Immature natural killer cell (primary cell): ENCODE data around the gene ZC3HAV1. TPM values are rescaled to one million over a fixed set of nuclear protein-coding genes. Genes with fewer than 3 reads are reported as not detected.
"Not testable (repeated sequence)": the region's sequence is repeated elsewhere in the genome, so short reads cannot be mapped to it uniquely, and the experiment has no call there.

Experiments
- DNase-seq, 3 donors: peaks; one replicate each; pipeline ENCODE4 v3.0.0; 2022; ENCODE audit warnings: mixed read lengths in 1 of 3
- H3K27ac Mint-ChIP-seq, 6 donors: one replicate each; pipeline ENCODE4 v1.8.0; 2020; ENCODE audit warnings: mixed read lengths in 6 of 6, mild to moderate bottlenecking in 5 of 6, inconsistent platforms in 4 of 6, moderate library complexity in 3 of 6
- H3K27me3 Mint-ChIP-seq, 3 donors: one replicate each; pipeline ENCODE4 v1.8.0; 2020 to 2021; ENCODE audit warnings: low read depth in 3 of 3, mild to moderate bottlenecking in 3 of 3, mixed read lengths in 3 of 3, moderate library complexity in 3 of 3, inconsistent platforms in 1 of 3
- H3K36me3 Mint-ChIP-seq, 3 donors: one replicate each; pipeline ENCODE4 v1.8.0; 2020; ENCODE audit warnings: mixed read lengths in 3 of 3, inconsistent platforms in 2 of 3, mild to moderate bottlenecking in 2 of 3
- H3K4me1 Mint-ChIP-seq, 2 donors: one replicate each; pipeline ENCODE4 v1.8.0; 2020; ENCODE audit warnings: inconsistent platforms in 2 of 2, mild to moderate bottlenecking in 2 of 2, mixed read lengths in 2 of 2, moderate library complexity in 1 of 2
- H3K4me3 Mint-ChIP-seq, 5 donors: one replicate each; pipeline ENCODE4 v1.8.0; 2020; ENCODE audit warnings: mild to moderate bottlenecking in 5 of 5, mixed read lengths in 5 of 5, inconsistent platforms in 3 of 5, moderate library complexity in 3 of 5
- H3K9me3 Mint-ChIP-seq, 6 donors: one replicate each; pipeline ENCODE4 v1.8.0; 2020; ENCODE audit warnings: mild to moderate bottlenecking in 6 of 6, mixed read lengths in 6 of 6, inconsistent platforms in 4 of 6, moderate library complexity in 3 of 6
- polyA plus RNA-seq, 3 donors: library from polyadenylated mRNA; unstranded; fragments of 300-500 nt; fragmentation: Illumina TruSeq; gene quantifications; one replicate each; pipeline ENCODE4 v1.2.3, GENCODE V29; 2021

ZC3HAV1 gene
- polyA plus RNA-seq, 3 donors from 2014 or later = 69.4 to 121 (median 74.5) TPM

DNA sequence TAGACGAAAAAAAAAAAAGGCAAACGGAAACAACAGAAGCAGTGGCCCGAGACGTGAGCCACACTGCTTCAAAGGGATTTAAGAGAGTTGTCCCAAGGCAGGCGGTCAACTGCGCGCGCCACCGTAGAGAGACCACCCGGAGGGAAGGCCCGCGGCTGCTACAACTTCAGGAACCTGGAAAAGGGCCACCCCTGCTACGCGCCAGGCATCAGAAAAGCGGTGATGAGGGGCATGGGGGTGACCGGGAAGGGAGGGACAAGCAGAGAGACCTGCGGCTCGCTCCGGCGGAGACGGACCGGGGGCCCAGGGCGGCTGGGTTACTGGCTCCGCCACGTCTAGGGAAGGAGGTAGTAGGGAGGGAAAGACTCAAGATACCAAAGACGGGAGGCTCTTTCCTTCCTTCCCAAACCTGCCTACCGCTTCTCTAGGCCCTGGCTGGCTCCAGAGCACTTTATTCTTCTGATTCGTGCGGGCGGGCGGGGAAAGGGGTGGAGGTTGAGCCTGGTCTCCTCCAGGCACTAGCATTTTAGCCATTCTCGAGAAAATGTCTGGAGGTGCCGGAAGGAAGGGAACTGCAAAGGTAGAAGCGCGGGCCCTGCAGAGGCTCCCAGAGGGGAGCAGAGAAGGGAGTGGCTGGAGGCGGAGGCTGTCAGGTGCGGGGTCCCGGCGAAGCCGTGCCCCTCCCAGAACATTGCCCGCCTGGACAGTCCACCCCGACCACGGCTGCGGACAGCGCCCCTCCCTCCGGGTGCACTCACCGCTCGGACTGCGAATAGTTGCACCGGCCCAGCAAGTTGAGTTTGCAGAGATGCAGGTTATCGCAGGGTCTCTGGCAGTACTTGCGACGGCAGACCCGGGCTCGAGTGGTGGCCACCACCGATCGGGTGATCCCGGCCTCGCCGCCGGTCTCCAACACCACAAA is 993 bp downstream of the ZC3HAV1 start:
- Mint-ChIP-seq H3K36me3 (peaks cover 0 to 15% (median 11%) of the 10 kb centered on the region in 3 donors), H3K4me3 (peak overlapping the region; percentile 94 to 100 (median 97)), H3K9me3 (no peaks in the 10 kb centered on the region), H3K4me1 (peaks cover 60 to 61% of the 10 kb centered on the region in 2 donors), H3K27me3 (peaks cover 18 to 47% (median 29%) of the 10 kb centered on the region in 3 donors), H3K27ac (peak overlapping the region; percentile 99 to 100 (median 100))
- peak; percentile 28 to 38 (median 32) for DNase-seq

DNA sequence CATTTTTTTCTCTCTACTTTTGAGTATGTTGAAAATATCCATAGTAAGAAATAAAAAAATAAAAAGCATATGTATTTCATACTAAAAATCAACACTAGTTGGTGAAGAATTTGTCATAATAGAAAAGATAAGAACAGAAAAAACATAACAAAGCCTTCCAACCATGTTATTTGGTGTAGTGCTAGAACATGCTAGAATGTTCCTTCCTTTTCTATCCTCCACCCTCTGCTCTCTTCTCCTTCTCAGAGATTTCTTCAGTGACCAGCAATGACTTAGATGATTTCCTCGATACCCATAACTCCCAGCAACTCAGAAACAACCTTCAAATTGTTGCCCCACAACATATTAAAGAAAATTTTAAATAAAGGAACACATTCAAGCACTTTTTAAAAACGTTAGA is 2.6 kb downstream of the ZC3HAV1 start:
- Mint-ChIP-seq H3K9me3 (no peaks in the 10 kb centered on the region), H3K4me1 (peaks cover 66 to 73% of the 10 kb centered on the region in 2 donors), H3K27ac (peak overlapping the region; percentile 90 to 100 (median 98)), H3K27me3 (peaks cover 21 to 48% (median 32%) of the 10 kb centered on the region in 3 donors), H3K4me3 (peak overlapping the region; percentile 94 to 100 (median 97)), H3K36me3 (peaks cover 0 to 15% (median 11%) of the 10 kb centered on the region in 3 donors)
- no peak for DNase-seq

DNA sequence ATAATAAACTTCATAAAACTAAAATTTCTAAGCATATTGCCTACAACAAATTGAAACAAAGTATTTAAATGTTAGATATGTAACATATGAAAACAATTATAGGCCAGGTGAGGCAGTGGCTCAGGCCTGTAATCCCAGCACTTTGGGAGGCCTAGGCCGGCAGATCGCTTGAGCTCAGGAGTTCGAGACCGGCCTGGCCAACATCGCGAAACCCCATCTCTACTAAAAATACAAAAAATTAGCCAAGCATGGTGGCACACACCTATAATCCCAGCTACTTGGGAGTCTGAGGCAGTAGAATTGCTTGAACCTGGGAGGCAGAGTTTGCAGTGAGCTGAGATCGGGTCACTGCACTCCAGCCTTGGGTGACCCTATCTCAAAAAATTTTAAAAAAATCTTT is 3.3 kb downstream of the ZC3HAV1 start:
- Mint-ChIP-seq H3K27ac (peak overlapping the region; percentile 78 to 100 (median 88)), H3K4me3 (peak overlapping the region; percentile 90 to 100 (median 95)), H3K27me3 (peaks cover 17 to 44% (median 34%) of the 10 kb centered on the region in 3 donors), H3K4me1 (peaks cover 64 to 73% of the 10 kb centered on the region in 2 donors), H3K36me3 (peaks cover 0 to 15% (median 11%) of the 10 kb centered on the region in 3 donors)
- not testable (repeated sequence) for DNase-seq, H3K9me3 Mint-ChIP-seq

DNA sequence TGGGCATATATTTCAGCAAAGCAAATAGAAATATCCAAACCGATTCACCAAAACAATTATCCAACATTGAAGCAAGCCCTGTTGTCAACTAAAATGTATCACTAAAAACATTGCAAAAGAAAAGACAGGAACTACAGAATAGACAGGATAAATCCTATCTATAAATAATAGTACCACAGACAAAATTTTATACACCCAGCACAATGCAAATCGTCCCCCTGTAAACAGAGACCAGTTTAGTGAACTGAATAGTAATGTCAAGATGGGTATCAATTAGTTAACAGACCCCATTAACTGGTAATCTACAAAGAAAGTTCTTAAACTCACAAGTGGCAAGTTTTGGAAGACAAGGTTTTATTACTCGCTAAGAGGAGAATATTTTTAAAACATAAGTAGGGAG is 4.0 kb downstream of the ZC3HAV1 start:
- H3K36me3 Mint-ChIP-seq = peaks cover 0 to 15% (median 11%) of the 10 kb centered on the region in 3 donors
- H3K4me1 Mint-ChIP-seq = peaks cover 66 to 73% of the 10 kb centered on the region in 2 donors
- H3K9me3 Mint-ChIP-seq = no peaks in the 10 kb centered on the region
- peak overlapping the region; percentile 90 to 100 (median 94) for H3K4me3 Mint-ChIP-seq
- peaks cover 17 to 49% (median 36%) of the 10 kb centered on the region in 3 donors for H3K27me3 Mint-ChIP-seq
- DNase-seq = no peak
- peak overlapping the region; percentile 89 to 100 (median 92) for H3K27ac Mint-ChIP-seq

DNA sequence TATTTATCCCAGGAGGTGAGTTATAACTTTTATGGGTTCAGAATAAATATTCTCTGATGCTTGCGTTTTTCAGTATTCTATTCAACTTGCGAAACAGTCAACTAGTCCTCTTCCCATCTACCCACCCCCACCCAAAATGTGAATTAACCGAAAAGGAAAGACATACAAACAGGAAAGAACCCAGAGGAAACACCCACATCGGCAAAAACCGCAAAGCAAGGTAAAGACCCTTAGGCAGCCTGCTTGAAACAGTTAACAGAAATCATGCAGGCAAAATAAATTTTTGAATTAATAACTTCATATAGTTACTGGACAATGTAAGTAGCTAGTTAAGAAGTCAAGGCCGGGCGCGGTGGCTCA is 5.4 kb downstream of the ZC3HAV1 start:
- Mint-ChIP-seq H3K4me3 (peak overlapping the region; percentile 90 to 100 (median 94)), H3K4me1 (peaks cover 69 to 77% of the 10 kb centered on the region in 2 donors), H3K36me3 (peaks cover 0 to 19% (median 11%) of the 10 kb centered on the region in 3 donors), H3K27ac (peak overlapping the region; percentile 89 to 100 (median 92)), H3K27me3 (peaks cover 15 to 48% (median 34%) of the 10 kb centered on the region in 3 donors), H3K9me3 (no peaks in the 10 kb centered on the region)
- peak; percentile 30 to 38 (median 31) for DNase-seq

DNA sequence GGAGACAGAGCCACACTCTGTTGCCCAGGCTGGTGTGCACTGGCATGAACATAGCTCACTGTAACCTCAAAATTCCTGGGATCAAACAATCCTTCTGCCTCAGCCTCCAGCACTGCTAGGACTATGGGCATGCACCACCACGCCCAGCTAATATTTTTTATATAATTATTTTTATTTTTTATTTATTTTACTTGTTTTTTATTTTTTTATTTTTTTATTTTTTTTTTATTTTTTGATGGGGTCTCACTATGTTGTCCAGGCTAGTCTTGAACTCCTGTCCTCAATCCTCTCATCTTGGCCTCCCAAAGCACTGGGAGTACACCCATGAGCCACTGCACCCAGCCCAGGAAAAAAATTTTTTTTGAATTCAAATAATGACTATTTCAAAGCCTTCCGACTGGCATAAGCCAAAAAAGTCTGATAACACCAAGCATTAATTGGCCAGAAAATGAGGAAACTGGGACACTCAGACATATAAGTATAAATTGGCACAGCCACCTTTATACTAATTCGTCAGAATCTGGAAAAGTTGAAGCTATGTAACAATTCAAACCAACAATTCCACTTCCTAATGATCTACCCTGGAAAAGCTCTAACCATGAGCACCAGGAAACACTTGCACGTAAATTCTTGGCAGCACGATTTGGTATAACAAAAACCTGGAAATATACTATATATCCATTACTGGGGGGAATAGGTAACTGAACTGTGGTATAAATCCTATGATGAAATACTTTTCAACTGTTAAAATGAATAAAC is 6.3 kb downstream of the ZC3HAV1 start:
- Mint-ChIP-seq H3K36me3 (peaks cover 0 to 19% (median 11%) of the 10 kb centered on the region in 3 donors), H3K9me3 (no peaks in the 10 kb centered on the region), H3K27me3 (peaks cover 14 to 45% (median 32%) of the 10 kb centered on the region in 3 donors), H3K27ac (peak overlapping the region; percentile 89 to 100 (median 92)), H3K4me3 (peak overlapping the region; percentile 90 to 100 (median 94)), H3K4me1 (peaks cover 75 to 85% of the 10 kb centered on the region in 2 donors)
- DNase-seq = no peak

DNA sequence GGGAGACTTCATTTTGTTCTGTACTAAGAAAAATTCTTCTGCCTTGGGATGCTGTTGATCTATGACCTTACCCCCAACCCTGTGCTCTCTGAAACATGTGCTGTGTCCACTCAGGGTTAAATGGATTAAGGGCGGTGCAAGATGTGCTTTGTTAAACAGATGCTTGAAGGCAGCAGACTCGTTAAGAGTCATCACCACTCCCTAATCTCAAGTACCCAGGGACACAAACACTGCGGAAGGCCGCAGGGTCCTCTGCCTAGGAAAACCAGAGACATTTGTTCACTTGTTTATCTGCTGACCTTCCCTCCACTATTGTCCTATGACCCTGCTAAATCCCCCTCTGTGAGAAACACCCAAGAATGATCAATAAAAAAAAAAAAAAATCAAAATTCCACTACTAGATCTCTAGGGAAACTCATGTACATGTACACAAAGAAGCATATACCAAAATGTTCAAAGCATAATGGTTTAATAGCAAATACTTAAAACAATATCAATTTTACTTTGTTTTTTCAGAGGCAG is 7.8 kb downstream of the ZC3HAV1 start:
- Mint-ChIP-seq H3K4me3 (peak overlapping the region; percentile 43 to 82 (median 63)), H3K27me3 (peaks cover 8 to 36% (median 22%) of the 10 kb centered on the region in 3 donors), H3K36me3 (peaks cover 0 to 16% (median 3%) of the 10 kb centered on the region in 3 donors), H3K27ac (peak overlapping the region; percentile 74 to 89 (median 86)), H3K4me1 (peaks cover 70 to 89% of the 10 kb centered on the region in 2 donors)
- H3K9me3 Mint-ChIP-seq, DNase-seq: not testable (repeated sequence)

DNA sequence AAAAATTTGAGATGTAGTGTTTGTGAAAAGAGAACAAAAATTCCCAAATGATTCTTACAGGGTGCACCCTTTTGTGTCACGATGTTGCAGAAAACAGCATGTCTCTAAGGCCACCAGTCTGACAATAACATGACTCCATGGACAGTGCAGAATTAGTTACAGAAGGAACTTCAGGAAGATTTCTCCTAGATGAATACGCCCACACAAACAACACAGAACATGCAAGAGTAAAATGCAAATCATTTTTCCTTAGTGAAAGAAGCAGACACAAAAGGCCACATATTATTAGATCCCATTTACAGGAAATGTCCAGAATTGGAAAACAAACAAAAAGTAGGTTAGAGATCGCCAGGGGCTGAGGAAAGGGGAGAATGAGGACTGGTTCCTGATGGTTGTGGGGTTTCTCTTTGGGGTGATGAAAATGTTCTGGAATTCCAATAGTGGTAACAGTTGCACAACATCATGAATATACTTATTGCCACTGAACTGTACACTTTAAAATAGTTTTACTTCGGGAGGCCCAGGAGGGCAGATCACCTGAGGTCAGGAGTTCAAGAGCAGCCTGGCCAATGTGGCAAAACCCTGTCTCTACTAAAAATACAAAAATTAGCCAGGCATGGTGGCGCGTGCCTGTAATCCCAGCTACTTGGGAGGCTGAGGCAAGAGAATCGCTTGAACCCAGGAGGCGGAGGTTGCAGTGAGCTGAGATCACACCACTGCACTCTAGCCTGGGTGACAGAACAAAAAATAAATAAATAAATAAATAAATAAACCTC is 10.2 kb downstream of the ZC3HAV1 start:
- peak overlapping the region; percentile 32 to 71 (median 42) for H3K4me3 Mint-ChIP-seq
- peak overlapping the region; percentile 47 to 89 (median 83) for H3K27ac Mint-ChIP-seq
- DNase-seq = no peak
- H3K9me3 Mint-ChIP-seq = no peaks in the 10 kb centered on the region
- peaks cover 4 to 20% (median 8%) of the 10 kb centered on the region in 3 donors for H3K36me3 Mint-ChIP-seq
- H3K27me3 Mint-ChIP-seq = peaks cover 12 to 34% (median 29%) of the 10 kb centered on the region in 3 donors
- H3K4me1 Mint-ChIP-seq = peaks cover 82 to 94% of the 10 kb centered on the region in 2 donors

DNA sequence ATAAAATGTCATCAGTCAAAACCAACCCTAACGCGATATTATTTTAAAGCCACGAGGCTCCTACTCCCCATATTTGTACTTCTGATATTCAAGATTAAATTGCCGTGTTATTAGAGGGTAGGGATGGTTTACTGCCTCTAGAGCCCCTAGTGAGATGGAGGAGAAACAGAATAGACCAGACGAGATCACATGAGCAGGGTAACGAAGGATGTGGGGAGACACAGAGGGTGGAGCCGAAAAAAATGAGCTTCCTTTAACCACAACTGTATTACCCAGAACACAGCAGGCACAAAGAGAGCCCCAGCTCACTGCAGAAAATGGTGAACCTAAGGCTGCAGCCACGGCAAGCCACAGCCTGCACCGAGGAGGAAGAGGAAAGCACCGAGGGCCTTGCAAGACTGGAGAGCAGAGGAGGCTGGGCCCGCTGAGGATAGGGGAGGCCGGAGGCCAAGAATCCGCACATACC is 14.3 kb downstream of the ZC3HAV1 start:
- peak; percentile 89 to 91 (median 91) for DNase-seq
- peak overlapping the region; percentile 72 to 88 (median 79) for H3K4me3 Mint-ChIP-seq
- H3K4me1 Mint-ChIP-seq = peaks cover 87 to 94% of the 10 kb centered on the region in 2 donors
- peaks cover 16 to 38% (median 37%) of the 10 kb centered on the region in 3 donors for H3K27me3 Mint-ChIP-seq
- peak overlapping the region; percentile 91 to 97 (median 95) for H3K27ac Mint-ChIP-seq
- H3K36me3 Mint-ChIP-seq = peaks cover 4 to 19% (median 8%) of the 10 kb centered on the region in 3 donors
- no peaks in the 10 kb centered on the region for H3K9me3 Mint-ChIP-seq

DNA sequence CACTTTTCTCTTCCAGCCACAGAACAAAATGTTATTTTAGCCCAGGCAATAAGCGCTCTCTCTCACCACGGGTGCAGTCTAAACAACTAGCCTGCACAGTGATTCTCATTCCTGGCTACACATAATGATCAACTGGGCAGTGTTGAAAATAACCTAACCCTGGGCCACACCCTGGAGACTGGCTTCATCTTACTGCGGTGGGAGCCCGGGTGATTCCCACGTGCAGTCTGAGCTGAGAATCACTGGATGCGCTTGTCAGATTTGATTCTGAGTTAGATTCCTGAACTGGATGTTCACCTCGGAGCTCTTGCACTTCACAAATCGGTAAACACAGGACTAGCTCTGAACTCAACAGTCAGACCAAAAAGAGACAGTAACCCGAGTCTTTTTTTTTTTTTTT is 14.9 kb downstream of the ZC3HAV1 start:
- peaks cover 4 to 19% (median 8%) of the 10 kb centered on the region in 3 donors for H3K36me3 Mint-ChIP-seq
- DNase-seq = peak; percentile 24 to 35 (median 27)

DNA sequence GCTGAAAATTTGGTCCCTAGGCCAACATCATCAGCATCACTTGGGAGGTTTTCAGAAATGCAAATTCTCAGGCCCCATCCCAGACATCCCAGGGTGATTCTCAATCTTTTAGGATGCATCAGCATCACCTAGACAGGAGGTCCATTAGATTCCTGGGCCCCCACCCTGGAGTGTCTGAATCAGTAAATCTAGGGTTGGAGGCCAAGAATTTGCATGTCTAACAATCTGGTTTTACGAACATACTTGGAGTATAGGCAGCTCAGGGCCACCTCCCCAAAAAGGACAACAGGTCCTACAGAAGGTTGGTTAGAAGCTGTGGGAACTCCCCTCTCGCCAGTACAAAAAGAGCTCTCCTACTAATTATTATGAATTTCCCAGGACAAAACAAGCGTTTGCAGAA is 15.5 kb downstream of the ZC3HAV1 start:
- peaks cover 83 to 89% of the 10 kb centered on the region in 2 donors for H3K4me1 Mint-ChIP-seq
- DNase-seq = no peak
- peaks cover 9 to 19% (median 14%) of the 10 kb centered on the region in 3 donors for H3K36me3 Mint-ChIP-seq
- no peaks in the 10 kb centered on the region for H3K9me3 Mint-ChIP-seq
- peak overlapping the region; percentile 91 to 97 (median 95) for H3K27ac Mint-ChIP-seq
- H3K27me3 Mint-ChIP-seq = peaks cover 13 to 39% (median 36%) of the 10 kb centered on the region in 3 donors
- H3K4me3 Mint-ChIP-seq = peak overlapping the region; percentile 72 to 88 (median 79)

More for the DNA sequence above, 14.9 kb downstream of the ZC3HAV1 start:
- Mint-ChIP-seq H3K4me1 (peaks cover 83 to 89% of the 10 kb centered on the region in 2 donors), H3K9me3 (no peaks in the 10 kb centered on the region), H3K4me3 (peak overlapping the region; percentile 72 to 88 (median 79)), H3K27ac (peak overlapping the region; percentile 91 to 97 (median 95)), H3K27me3 (peaks cover 13 to 37% (median 34%) of the 10 kb centered on the region in 3 donors)

DNA sequence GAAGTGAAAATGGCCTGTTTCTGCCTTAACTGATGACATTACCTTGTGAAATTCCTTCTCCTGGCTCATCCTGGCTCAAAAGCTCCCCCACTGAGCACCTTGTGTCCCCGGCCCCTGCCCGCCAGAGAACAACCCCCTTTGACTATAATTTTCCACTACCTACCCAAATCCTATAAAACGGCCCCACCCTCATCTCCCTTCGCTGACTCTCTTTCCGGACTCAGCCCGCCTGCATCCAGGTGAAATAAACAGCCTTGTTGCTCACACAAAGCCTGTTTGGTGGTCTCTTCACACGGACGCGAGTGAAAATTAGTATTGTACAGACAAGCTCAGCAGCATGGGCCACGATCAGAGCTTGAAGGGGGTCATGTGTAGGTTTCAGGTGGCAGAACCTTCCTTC is 16.0 kb downstream of the ZC3HAV1 start:
- Mint-ChIP-seq H3K27ac (peak overlapping the region; percentile 91 to 97 (median 95)), H3K36me3 (peaks cover 11 to 22% (median 14%) of the 10 kb centered on the region in 3 donors)
- not testable (repeated sequence) for DNase-seq

More for the DNA sequence above, 16.0 kb downstream of the ZC3HAV1 start:
- Mint-ChIP-seq H3K4me3 (peak overlapping the region; percentile 56 to 87 (median 76)), H3K4me1 (peaks cover 81 to 88% of the 10 kb centered on the region in 2 donors), H3K27me3 (peaks cover 13 to 39% (median 37%) of the 10 kb centered on the region in 3 donors)
- H3K9me3 Mint-ChIP-seq = not testable (repeated sequence)
